GM23338 (cell line): ENCODE results near the gene HSD17B2. TPM values are rescaled to one million over a fixed set of nuclear protein-coding genes. Genes with fewer than 3 reads are reported as not detected.

Experiments used
- ATAC-seq: fragments of 200-7000 bp; cut with Tn5 transposase; 3 replicates; pipeline ENCODE4 v1.9.1; 2020
- DNase-seq: peaks from one replicate; pipeline ENCODE4 v3.0.0-alpha.2; 2015; ENCODE audit warnings: low spot score
- H2AFZ ChIP-seq: fragments of 200-600 bp; sonication (generic); 2 replicates; pipeline ENCODE4 v1.8.0; 2016; ENCODE audit warnings: antibody characterized with exemption, mild to moderate bottlenecking, moderate library complexity
- H3F3A ChIP-seq: fragments of 200-600 bp; sonication (generic); replicated peaks from 2 replicates; pipeline ENCODE4 v1.8.0; 2017; ENCODE audit warnings: antibody characterized with exemption, mixed run types, low read depth
- H3K27ac ChIP-seq: fragments of 200-600 bp; sonication (generic); 2 replicates; pipeline ENCODE4 v1.6.1; 2016; ENCODE audit warnings: low read depth
- H3K27me3 ChIP-seq: fragments of 200-600 bp; sonication (generic); 2 replicates; pipeline ENCODE4 v1.8.0; 2016; ENCODE audit warnings: mild to moderate bottlenecking, mixed run types, moderate library complexity; ENCODE audit not compliant: insufficient read depth
- H3K36me3 ChIP-seq: fragments of 200-600 bp; sonication (generic); 2 replicates; pipeline ENCODE4 v1.8.0; 2016; ENCODE audit warnings: mild to moderate bottlenecking; ENCODE audit not compliant: insufficient read depth
- H3K4me1 ChIP-seq: fragments of 200-600 bp; sonication (generic); 2 replicates; pipeline ENCODE4 v1.8.0; 2016; ENCODE audit warnings: mild to moderate bottlenecking, moderate library complexity; ENCODE audit not compliant: insufficient read depth
- H3K4me2 ChIP-seq: fragments of 200-600 bp; sonication (generic); 2 replicates; pipeline ENCODE4 v1.7.1; 2017; ENCODE audit warnings: mixed run types
- H3K4me3 ChIP-seq: fragments of 200-600 bp; sonication (generic); 2 replicates; pipeline ENCODE4 v1.6.1; 2016; ENCODE audit warnings: mixed run types
- H3K79me2 ChIP-seq: fragments of 200-600 bp; sonication (generic); replicated peaks from 2 replicates; pipeline ENCODE4 v1.8.0; 2017; ENCODE audit warnings: mild to moderate bottlenecking; ENCODE audit not compliant: insufficient read depth
- H3K9me2 ChIP-seq: fragments of 200-600 bp; sonication (generic); 2 replicates; pipeline ENCODE4 v1.8.0; 2017; ENCODE audit not compliant: insufficient read depth
- H4K20me1 ChIP-seq: fragments of 200-600 bp; sonication (generic); replicated peaks from 2 replicates; pipeline ENCODE4 v1.8.0; 2017; ENCODE audit warnings: mild to moderate bottlenecking; ENCODE audit not compliant: insufficient read depth
- H3K27ac Mint-ChIP-seq: 2 replicates; pipeline ENCODE4 v1.8.0; 2020; ENCODE audit warnings: inconsistent platforms, mild to moderate bottlenecking, moderate library complexity, mixed read lengths
- H3K27me3 Mint-ChIP-seq: 3 replicates; pipeline ENCODE4 v1.8.0; 2022; ENCODE audit warnings: low read depth, mild to moderate bottlenecking, moderate library complexity, mixed read lengths, inconsistent platforms; ENCODE audit not compliant: insufficient read depth, poor library complexity
- H3K36me3 Mint-ChIP-seq: 3 replicates; pipeline ENCODE4 v1.8.0; 2021; ENCODE audit warnings: low read depth, mild to moderate bottlenecking, inconsistent platforms, moderate library complexity, mixed read lengths
- H3K4me1 Mint-ChIP-seq: 3 replicates; pipeline ENCODE4 v1.8.0; 2020; ENCODE audit warnings: mild to moderate bottlenecking, inconsistent platforms, mixed read lengths
- H3K4me3 Mint-ChIP-seq: 3 replicates; pipeline ENCODE4 v1.8.0; 2021; ENCODE audit warnings: moderate library complexity, mild to moderate bottlenecking, inconsistent platforms, mixed read lengths
- H3K9me3 Mint-ChIP-seq: 3 replicates; pipeline ENCODE4 v1.8.0; 2020; ENCODE audit warnings: moderate library complexity, mild to moderate bottlenecking, inconsistent platforms, mixed read lengths
- CREB1 ChIP-seq: fragments of 250-450 bp; sonication (Bioruptor Pico); IDR thresholded peaks from 2 replicates; pipeline ENCODE4 v1.5.0; 2020; ENCODE audit warnings: low read depth, mild to moderate bottlenecking, moderate library complexity
- EZH2 ChIP-seq: fragments of 200-600 bp; sonication (generic); IDR thresholded peaks from one replicate; pipeline ENCODE4 v1.8.0; 2017; ENCODE audit warnings: antibody characterized with exemption, mild to moderate bottlenecking, low read depth; ENCODE audit not compliant: unreplicated experiment
- EZH2phosphoT487 ChIP-seq: fragments of 200-600 bp; sonication (generic); IDR thresholded peaks from one replicate; pipeline ENCODE4 v1.8.1; 2018; ENCODE audit warnings: antibody characterized with exemption; ENCODE audit not compliant: unreplicated experiment
- JUNB ChIP-seq: IDR thresholded peaks from one replicate; pipeline ENCODE4 v1.6.1; 2016; ENCODE audit warnings: antibody characterized with exemption; ENCODE audit not compliant: unreplicated experiment
- POLR2AphosphoS5 ChIP-seq: IDR thresholded peaks from 2 replicates; pipeline ENCODE4 v1.6.1; 2016; ENCODE audit warnings: antibody characterized with exemption, low read depth
- STAT1 ChIP-seq: IDR thresholded peaks from one replicate; pipeline ENCODE4 v1.6.1; 2016; ENCODE audit warnings: antibody characterized with exemption; ENCODE audit not compliant: unreplicated experiment
- ZNF331 ChIP-seq: fragments of 250-450 bp; sonication (Bioruptor Pico); IDR thresholded peaks from 2 replicates; pipeline ENCODE4 v1.5.0; 2020; ENCODE audit warnings: low read depth, mild to moderate bottlenecking, moderate library complexity
- ZNF462 ChIP-seq: fragments of 250-450 bp; sonication (Bioruptor Pico); IDR thresholded peaks from 2 replicates; pipeline ENCODE4 v1.5.0; 2020; ENCODE audit warnings: mild to moderate bottlenecking, moderate library complexity
- polyA plus RNA-seq: library from polyadenylated mRNA; unstranded; fragments of >200 nt; fragmentation: Nextera tagmentation; extraction: Ambion mirVana; gene quantifications from 2 replicates; pipeline ENCODE4 v1.2.1, GENCODE V29; 2016
- total RNA-seq: library from RNA; depleted of rRNA; stranded (reverse); fragments of >200 nt; shearing (Covaris generic); gene quantifications from 2 replicates; pipeline ENCODE4 v1.2.3, GENCODE V29; 2014
- TF ChIP-seq, protein P1 (sequence below): IDR thresholded peaks from one replicate; pipeline ENCODE4 v1.6.1; 2018; ENCODE audit warnings: antibody characterized with exemption; ENCODE audit not compliant: unreplicated experiment

Gene HSD17B2
- total and polyA plus RNA-seq, 2 experiments from 2014 or later, result 0.29 TPM; not detected in 1

DNA sequence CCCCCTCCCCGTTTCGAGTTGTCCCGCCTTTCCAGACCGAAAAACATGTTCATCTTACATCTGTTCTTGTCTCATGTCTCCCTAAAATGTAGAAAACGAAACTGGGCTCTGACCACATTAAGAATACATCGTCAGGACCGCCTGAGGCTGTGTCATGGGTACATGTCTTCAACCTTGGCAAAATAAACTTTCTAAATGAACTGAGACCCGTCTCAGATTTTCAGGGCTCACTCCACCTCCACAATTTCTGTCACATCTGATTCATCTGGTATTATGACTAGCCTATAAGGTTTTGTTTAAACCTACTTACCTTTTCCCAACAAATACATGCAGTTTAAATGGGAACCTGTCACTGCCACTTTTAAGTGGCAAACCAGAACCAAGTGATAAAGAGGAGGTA lies 24.4 kb upstream of the HSD17B2 start (continued):
- TF ChIP-seq ZNF462 (no peak), JUNB (no peak), EZH2phosphoT487 (no peak)

DNA sequence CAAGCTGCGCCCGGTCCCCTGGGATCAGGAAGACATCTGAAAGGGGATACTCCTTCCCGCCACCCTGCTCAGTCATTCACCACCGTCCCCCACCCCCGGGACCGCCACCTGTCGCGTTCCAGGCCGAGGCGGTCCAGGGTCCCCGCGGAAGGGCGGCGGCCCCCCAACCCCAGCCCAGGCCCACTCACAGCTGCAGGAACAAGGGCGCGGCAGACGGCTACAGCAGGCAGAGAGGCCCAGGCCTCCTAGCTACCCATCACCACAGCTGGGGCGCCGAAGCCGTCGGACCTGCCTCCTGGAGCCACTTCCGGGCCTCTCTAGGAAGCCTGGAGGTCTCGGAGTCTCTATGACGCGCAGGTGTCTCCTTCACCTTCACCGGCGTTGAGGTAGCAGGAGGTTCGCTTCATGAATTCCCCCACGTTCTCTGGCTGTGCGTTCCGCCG lies 23.8 kb upstream of the HSD17B2 start, which contains the start of gene SDR42E1:
Gene SDR42E1, minus strand, starts transcription at position 272 of the 443 bp plus-strand sequence. CDS start 10,612 bp downstream, outside the sequence.
- H3K4me1 Mint-ChIP-seq, result no peaks in the 10 kb centered on the region
- peak within 1 kb of the TSS; percentile 59; the same call in 2 of the 3 replicates for H3K4me3 Mint-ChIP-seq
- H4K20me1 ChIP-seq, result no peaks in the 10 kb centered on the region
- no peak within 1 kb of the TSS for H2AFZ ChIP-seq
- no peak within 1 kb of the TSS for H3K27ac Mint-ChIP-seq
- no peaks in the 10 kb centered on the region for H3K27me3 Mint-ChIP-seq
- no peak within 1 kb of the TSS for H3K4me3 ChIP-seq
- no peaks in the 10 kb centered on the region for H3K9me2 ChIP-seq
- DNase-seq, result peak; percentile 13
- peaks cover 46% of the 10 kb centered on the region for H3K9me3 Mint-ChIP-seq
- H3K36me3 ChIP-seq, result no peaks in the 10 kb centered on the region; the same call in 1 of the 2 replicates
- no peak within 1 kb of the TSS for H3K27ac ChIP-seq
- H3F3A ChIP-seq, result no peaks in the 10 kb centered on the region
- H3K79me2 ChIP-seq, result no peaks in the 10 kb centered on the region
- H3K4me1 ChIP-seq, result no peaks in the 10 kb centered on the region
- H3K27me3 ChIP-seq, result no peaks in the 10 kb centered on the region
- ATAC-seq, result peak; percentile 61
- no peak within 1 kb of the TSS for H3K4me2 ChIP-seq
- H3K36me3 Mint-ChIP-seq, result peaks cover 32% of the 10 kb centered on the region
- TF ChIP-seq JUNB, result no peak
- no peak for TF ChIP-seq STAT1
- no peak for TF ChIP-seq ZNF331 (CRISPR knock-in tag)
- TF ChIP-seq EZH2, result no peak
- TF ChIP-seq CREB1 (CRISPR knock-in tag), result no peak
- TF ChIP-seq, protein P1, sequence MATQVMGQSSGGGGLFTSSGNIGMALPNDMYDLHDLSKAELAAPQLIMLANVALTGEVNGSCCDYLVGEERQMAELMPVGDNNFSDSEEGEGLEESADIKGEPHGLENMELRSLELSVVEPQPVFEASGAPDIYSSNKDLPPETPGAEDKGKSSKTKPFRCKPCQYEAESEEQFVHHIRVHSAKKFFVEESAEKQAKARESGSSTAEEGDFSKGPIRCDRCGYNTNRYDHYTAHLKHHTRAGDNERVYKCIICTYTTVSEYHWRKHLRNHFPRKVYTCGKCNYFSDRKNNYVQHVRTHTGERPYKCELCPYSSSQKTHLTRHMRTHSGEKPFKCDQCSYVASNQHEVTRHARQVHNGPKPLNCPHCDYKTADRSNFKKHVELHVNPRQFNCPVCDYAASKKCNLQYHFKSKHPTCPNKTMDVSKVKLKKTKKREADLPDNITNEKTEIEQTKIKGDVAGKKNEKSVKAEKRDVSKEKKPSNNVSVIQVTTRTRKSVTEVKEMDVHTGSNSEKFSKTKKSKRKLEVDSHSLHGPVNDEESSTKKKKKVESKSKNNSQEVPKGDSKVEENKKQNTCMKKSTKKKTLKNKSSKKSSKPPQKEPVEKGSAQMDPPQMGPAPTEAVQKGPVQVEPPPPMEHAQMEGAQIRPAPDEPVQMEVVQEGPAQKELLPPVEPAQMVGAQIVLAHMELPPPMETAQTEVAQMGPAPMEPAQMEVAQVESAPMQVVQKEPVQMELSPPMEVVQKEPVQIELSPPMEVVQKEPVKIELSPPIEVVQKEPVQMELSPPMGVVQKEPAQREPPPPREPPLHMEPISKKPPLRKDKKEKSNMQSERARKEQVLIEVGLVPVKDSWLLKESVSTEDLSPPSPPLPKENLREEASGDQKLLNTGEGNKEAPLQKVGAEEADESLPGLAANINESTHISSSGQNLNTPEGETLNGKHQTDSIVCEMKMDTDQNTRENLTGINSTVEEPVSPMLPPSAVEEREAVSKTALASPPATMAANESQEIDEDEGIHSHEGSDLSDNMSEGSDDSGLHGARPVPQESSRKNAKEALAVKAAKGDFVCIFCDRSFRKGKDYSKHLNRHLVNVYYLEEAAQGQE, result no peak
- no peak for TF ChIP-seq POLR2AphosphoS5
